A549 (cell line): ENCODE data around the gene LRFN3. TPM values are rescaled to one million over a fixed set of nuclear protein-coding genes. Genes with fewer than 3 reads are reported as not detected.

Source experiments
- ATAC-seq, 2 experiments: fragments of 200-7000 bp in 1 of 2; fragments of >200 bp in 1 of 2; cut with Nextera tagmentation in 1 of 2; cut with Tn5 transposase in 1 of 2; 3 replicates each; pipeline versions ENCODE4 v1.8.0 to v1.9.1; 2018 to 2020; ENCODE audit warnings: mild to moderate bottlenecking in 1 of 2, moderate library complexity in 1 of 2
- CTCF ChIA-PET: fragments of 300-600 bp; sonication (Branson Sonifier 250); formaldehyde crosslinking; extraction: SDS; loops from one replicate; lab custom pipeline; 2021; ENCODE audit warnings: antibody characterized with exemption, inconsistent platforms; lab: Yijun Ruan, JAX
- POLR2A ChIA-PET: fragments of 350-600 bp; formaldehyde crosslinking; extraction: SDS; loops from one replicate; lab custom pipeline; 2021; ENCODE audit warnings: antibody characterized with exemption, inconsistent platforms; lab: Yijun Ruan, JAX
- DNase-seq, 2 experiments: peaks; one replicate each; pipeline versions ENCODE4 v3.0.0 to v3.0.0-alpha.2; 2011 to 2016; ENCODE audit warnings: low read depth in 1 of 2, low spot score in 1 of 2
- FAIRE-seq: peaks from 2 replicates; lab custom pipeline; 2011; peaks lifted over from hg19 to GRCh38; lab: Jason Lieb, UNC
- H3K27ac ChIP-seq, 2 experiments: fragments of >200 bp; sonication (Bioruptor Twin); formaldehyde crosslinking; 3 replicates each; pipeline ENCODE4 v1.5.1; 2016 to 2017
- H3K4me1 ChIP-seq: fragments of >200 bp; sonication (Bioruptor Twin); formaldehyde crosslinking; 3 replicates; pipeline ENCODE4 v1.6.1; 2016
- H3K4me2 ChIP-seq: fragments of >200 bp; sonication (Bioruptor Twin); formaldehyde crosslinking; 3 replicates; pipeline ENCODE4 v1.6.1; 2016
- H3K4me3 ChIP-seq: fragments of >200 bp; sonication (Bioruptor Twin); formaldehyde crosslinking; 3 replicates; pipeline ENCODE4 v1.5.1; 2016
- H3K9me3 ChIP-seq: fragments of >200 bp; sonication (Bioruptor Twin); formaldehyde crosslinking; 3 replicates; pipeline ENCODE4 v1.6.1; 2016
- CBX8 ChIP-seq: fragments of 200-600 bp; sonication (generic); IDR thresholded peaks from 2 replicates; pipeline ENCODE4 v1.6.1; 2016
- CEBPB ChIP-seq, 2 experiments: fragments of >200 bp in 1 of 2; sonication (Bioruptor Twin) in 1 of 2; formaldehyde crosslinking in 1 of 2; IDR thresholded peaks; 2 replicates each; pipeline ENCODE4 v1.6.1; 2012 to 2016
- CHD4 ChIP-seq: fragments of 200-600 bp; sonication (generic); IDR thresholded peaks from 2 replicates; pipeline ENCODE4 v1.6.1; 2016; ENCODE audit warnings: antibody characterized with exemption, mild to moderate bottlenecking, borderline replicate concordance
- CTCF ChIP-seq: fragments of >200 bp; sonication (Bioruptor Twin); formaldehyde crosslinking; IDR thresholded peaks from 3 replicates; pipeline ENCODE4 v1.5.1; 2016
- EP300 ChIP-seq, 2 experiments: fragments of >200 bp; sonication (Bioruptor Twin); formaldehyde crosslinking; IDR thresholded peaks; 2 replicates in 1 of 2; 3 replicates in 1 of 2; pipeline ENCODE4 v1.6.1; 2016 to 2017
- FOSL2 ChIP-seq, 2 experiments: fragments of 450-650 bp in 1 of 2; fragments of >200 bp in 1 of 2; sonication (Bioruptor Twin) in 1 of 2; formaldehyde crosslinking; IDR thresholded peaks; 2 replicates each; pipeline versions ENCODE4 v1.5.0 to v1.6.1; 2016 to 2020; ENCODE audit warnings: mild to moderate bottlenecking in 1 of 2, moderate library complexity in 1 of 2
- HMGXB4 ChIP-seq: fragments of 250-450 bp; sonication (Bioruptor Pico); IDR thresholded peaks from 2 replicates; pipeline ENCODE4 v1.5.0; 2021; ENCODE audit warnings: mild to moderate bottlenecking, moderate library complexity, borderline replicate concordance
- HOXB13 ChIP-seq: fragments of 250-450 bp; sonication (Bioruptor Pico); IDR thresholded peaks from 2 replicates; pipeline ENCODE4 v1.5.0; 2020; ENCODE audit warnings: low read depth, mild to moderate bottlenecking, moderate library complexity
- MAX ChIP-seq: IDR thresholded peaks from 2 replicates; pipeline ENCODE4 v1.6.1; 2012
- NPAS2 ChIP-seq: fragments of 250-450 bp; sonication (Bioruptor Pico); IDR thresholded peaks from 2 replicates; pipeline ENCODE4 v1.8.0; 2022; ENCODE audit warnings: mild to moderate bottlenecking, moderate library complexity, borderline replicate concordance
- POLR2A ChIP-seq: IDR thresholded peaks from 2 replicates; pipeline ENCODE4 v1.6.1; 2012; ENCODE audit warnings: mild to moderate bottlenecking, low read length
- RAD21 ChIP-seq, 2 experiments: fragments of >200 bp in 1 of 2; sonication (Bioruptor Twin) in 1 of 2; formaldehyde crosslinking in 1 of 2; IDR thresholded peaks in 1 of 2; conservative IDR thresholded peaks in 1 of 2; 2 replicates in 1 of 2; 3 replicates in 1 of 2; pipeline ENCODE4 v1.6.1; 2012 to 2018; ENCODE audit warnings: inconsistent platforms in 1 of 2
- USF2 ChIP-seq: fragments of 450-650 bp; IDR thresholded peaks from 2 replicates; pipeline ENCODE4 v1.6.1; 2014; ENCODE audit warnings: antibody characterized with exemption
- WGBS: methylation state at CpG from one replicate; pipeline ENCODE4 v1.1.6; 2017; ENCODE audit errors: missing lambda C conversion rate; 5-methylcytosine and 5-hydroxymethylcytosine counted together
- polyA plus RNA-seq, 4 experiments: library from polyadenylated mRNA; depleted of rRNA in 3 of 4; stranded (reverse); fragments of >200 nt; fragmentation: RNase III in 1 of 4; extraction: RNeasy Plus Mini Kit Qiagen cat#74134 plus additional on column Dnase treatment in 1 of 4; gene quantifications; 2 replicates in 3 of 4; 3 replicates in 1 of 4; pipeline ENCODE4 v1.2.3, GENCODE V29; 2011 to 2017

The LRFN3 gene
- polyA plus RNA-seq, 2 of the 4 experiments (the other 2 are of a cell fraction) = 2.4 to 16.6 TPM

- ATAC-seq = peak; percentile 73 to 89
- peak overlapping the region; percentile 89 for H3K4me2 ChIP-seq
- H3K4me1 ChIP-seq = no peaks in the 10 kb centered on the region
- CTCF ChIA-PET = interaction anchor here (1.0 to 2.0 kb wide), 7 partner anchors 9 to 186 kb away, joined by 3 to 6 read pairs (median 4); partner anchors contain the start of gene SDHAF1
- POLR2A ChIA-PET = no interaction called here
- peaks cover 9% of the 10 kb centered on the region; the same call in 2 of the 3 replicates for H3K9me3 ChIP-seq
- no peak for FAIRE-seq
- peak overlapping the region; percentile 45 for H3K4me3 ChIP-seq
- WGBS = 14% methylated on average over 44 of the region's 54 CpGs
- TF ChIP-seq NPAS2 (CRISPR knock-in tag) = no peak
- TF ChIP-seq POLR2A = no peak
- peak in 1 of 2 experiments; percentile 22; a peak in 1 of 5 replicates for TF ChIP-seq RAD21 (conservative IDR thresholded peaks at IDR 0.05 in 1 of 2, IDR thresholded peaks at IDR 0.05 in 1 of 2)
- TF ChIP-seq CTCF = peak; percentile 18; the same call in 1 of the 3 replicates
- no peak for TF ChIP-seq CHD4
- peak; percentile 76; the same call in 1 of the 2 replicates for TF ChIP-seq MAX
- H3K27ac ChIP-seq = peak overlapping the region; percentile 14 to 70; a peak in 4 of 6 replicates
- DNase-seq = peak; percentile 59 to 81
Measured at GRCh38 chr19:35986664-35987570, 50.7 kb downstream of the LRFN3 start.

- WGBS = 17% methylated on average over 8 of the region's 8 CpGs
- POLR2A ChIA-PET = no interaction called here
- Histone ChIP-seq H3K4me2 (peak overlapping the region; percentile 89), H3K4me3 (peak overlapping the region; percentile 45), H3K4me1 (no peaks in the 10 kb centered on the region), H3K27ac (peak overlapping the region in 1 of 2 experiments; percentile 70; a peak in 3 of 6 replicates), H3K9me3 (peaks cover 9% of the 10 kb centered on the region; the same call in 2 of the 3 replicates)
- CTCF ChIA-PET = interaction anchor here (0.7 to 2.0 kb wide), 9 partner anchors 8 to 186 kb away, joined by 3 to 6 read pairs (median 4); partner anchors contain the start of gene SDHAF1
- FAIRE-seq (no peak), ATAC-seq (no peak), DNase-seq (no peak)
- no peak for TF ChIP-seq EP300 (IDR thresholded peaks at IDR 0.05)
- TF ChIP-seq RAD21 (conservative IDR thresholded peaks at IDR 0.05 in 1 of 2, IDR thresholded peaks at IDR 0.05 in 1 of 2) = peak in 1 of 2 experiments; percentile 16; a peak in 3 of 5 replicates
Measured at GRCh38 chr19:35987571-35987896, 51.4 kb downstream of the LRFN3 start.

GRCh38 chr19:35988824-35989223 lies 52.6 kb downstream of the LRFN3 start:
- H3K4me3 ChIP-seq = no peak overlapping the region
- ATAC-seq (no peak), FAIRE-seq (no peak), DNase-seq (no peak)
- TF ChIP-seq USF2 = no peak
- TF ChIP-seq CHD4 = 0 out of 2 replicates have a peak, but pooled peaks have one; percentile 24
- ChIA-PET POLR2A (interaction anchor here (0.6 kb wide), 1 partner anchor 70 kb away, joined by 3 read pairs; no protein-coding TSS in a partner anchor), CTCF (interaction anchor here (0.6 to 1.2 kb wide), 4 partner anchors 27 to 335 kb away, joined by 3 to 4 read pairs (median 3); partner anchors contain the start of gene THAP8)
- peaks cover 9% of the 10 kb centered on the region; the same call in 2 of the 3 replicates for H3K9me3 ChIP-seq
- H3K4me2 ChIP-seq = no peak overlapping the region
- H3K27ac ChIP-seq = no peak overlapping the region
- H3K4me1 ChIP-seq = no peaks in the 10 kb centered on the region
- WGBS = 46% methylated on average over 3 of the region's 3 CpGs

- CTCF ChIA-PET = interaction anchor here (1.0 kb wide), 1 partner anchor 15 kb away, joined by 3 read pairs; no protein-coding TSS in a partner anchor
- no peak for TF ChIP-seq HOXB13
- no peak for TF ChIP-seq CBX8
- TF ChIP-seq CEBPB (IDR thresholded peaks at IDR 0.05) = no peak
- TF ChIP-seq CTCF = no peak
- TF ChIP-seq FOSL2 (IDR thresholded peaks at IDR 0.05) = no peak
- TF ChIP-seq FOSL2 (CRISPR knock-in tag; IDR thresholded peaks at IDR 0.05) = no peak
- no peak for TF ChIP-seq HMGXB4 (CRISPR knock-in tag)
Measured at GRCh38 chr19:35990156-35990555, 54.0 kb downstream of the LRFN3 start.

More at GRCh38 chr19:35990156-35990555, 54.0 kb downstream of the LRFN3 start:
- no peak overlapping the region for H3K4me2 ChIP-seq
- peaks cover 9% of the 10 kb centered on the region; the same call in 2 of the 3 replicates for H3K9me3 ChIP-seq
- H3K4me1 ChIP-seq = peaks cover 5% of the 10 kb centered on the region; the same call in 1 of the 3 replicates
- no peak overlapping the region for H3K27ac ChIP-seq
- DNase-seq (no peak), ATAC-seq (no peak), FAIRE-seq (no peak)
- WGBS = 69% methylated on average over 4 of the region's 4 CpGs
- POLR2A ChIA-PET = no interaction called here
- H3K4me3 ChIP-seq = no peak overlapping the region
